ENCODE results near the gene ATOH8. TPM values are rescaled to one million over a fixed set of nuclear protein-coding genes. Genes with fewer than 3 reads are reported as not detected.

The ATOH8 gene
- polyA plus RNA-seq (not detected in 3 replicates), polyA minus RNA-seq (not detected in 3 replicates)
- not detected for polyA plus RNA-seq (2011; ENCODE audit: low read depth)
- polyA plus RNA-seq (2011; cell fraction: cytosol; rRNA removed), result not detected in 2 replicates
- polyA plus RNA-seq (2011; cell fraction: nucleus; rRNA removed), result not detected in 2 replicates
- not detected in 2 replicates for polyA plus RNA-seq (2012; ENCODE audit: low replicate concordance)
- not detected for polyA minus RNA-seq (2011; cell fraction: cytosol; rRNA and poly(A)+ RNA removed)
- not detected in 2 replicates for polyA minus RNA-seq (2011; cell fraction: nucleus; rRNA and poly(A)+ RNA removed)

- Histone ChIP-seq H3K9me3 (ENCODE audit: control insufficient read depth, low read depth, low read length) (no peaks in the 10 kb centered on the region), H3K9me1 (ENCODE audit: control insufficient read depth, extremely low read depth, insufficient read depth, low read length) (no peaks in the 10 kb centered on the region), H3K9ac (ENCODE audit: control insufficient read depth, extremely low read depth, insufficient read depth, low read length) (no peak within 1 kb of the TSS), H3K79me2 (ENCODE audit: control insufficient read depth, insufficient read depth, low read length) (no peaks in the 10 kb centered on the region), H3K27ac (ENCODE audit: control insufficient read depth, insufficient read depth, low read length) (no peak within 1 kb of the TSS), H2AFZ (ENCODE audit: control insufficient read depth, low read length) (peak within 1 kb of the TSS; percentile 20), H3K36me3 (ENCODE audit: control insufficient read depth in 2 of 2, extremely low read depth in 1 of 2, insufficient read depth in 2 of 2, low read length in 2 of 2) (no peaks in the 10 kb centered on the region), H3K4me2 (ENCODE audit: control insufficient read depth, extremely low read depth, insufficient read depth, low read depth, low read length) (peak within 1 kb of the TSS; percentile 64), H3K4me3 (ENCODE audit: control insufficient read depth in 2 of 3, extremely low read depth in 1 of 3, insufficient read depth in 2 of 3, low read depth in 1 of 3, low read length in 3 of 3) (peak within 1 kb of the TSS; percentile 26 to 55 (median 42)), H4K20me1 (ENCODE audit: control insufficient read depth, extremely low read depth, insufficient read depth, low read length) (peaks cover 13% of the 10 kb centered on the region), H3K27me3 (ENCODE audit: control insufficient read depth, extremely low read depth, insufficient read depth, low read length) (peaks cover 80% of the 10 kb centered on the region), H3K4me1 (ENCODE audit: control insufficient read depth, extremely low read depth, insufficient read depth, low read length) (peaks cover 8% of the 10 kb centered on the region)
- TF ChIP-seq CTCF (optimal IDR thresholded peaks at IDR 0.05 in 1 of 3, IDR thresholded peaks at IDR 0.05 in 1 of 3, conservative IDR thresholded peaks at IDR 0.05 in 1 of 3; ENCODE audit: extremely low read depth in 1 of 3, insufficient read depth in 2 of 3, low read length in 3 of 3), result no peak
- TF ChIP-seq EZH2 (IDR thresholded peaks at IDR 0.05; ENCODE audit: low read length), result peak; percentile 72
- dilution Hi-C loops (cut with MboI; ENCODE audit: extremely low pct_ligation_motif_present, low sequenced_read_pairs), result no loop called here
- no peak for FAIRE-seq
- no peak for DNase-seq (ENCODE audit: low read depth, low spot score)
Observed at GRCh38 chr2:85753525-85754312, at the start of gene ATOH8. Gene ATOH8, plus strand, starts transcription at chr2:85753991. Its CDS starts 199 bp downstream, at chr2:85754190.

GRCh38 chr2:85704038-85704437 is 49.8 kb upstream of the ATOH8 start:
- Histone ChIP-seq H3K4me2 (ENCODE audit: control insufficient read depth, extremely low read depth, insufficient read depth, low read depth, low read length) (no peak overlapping the region), H3K36me3 (ENCODE audit: control insufficient read depth in 2 of 2, extremely low read depth in 1 of 2, insufficient read depth in 2 of 2, low read length in 2 of 2) (no peaks in the 10 kb centered on the region), H3K27me3 (ENCODE audit: control insufficient read depth, extremely low read depth, insufficient read depth, low read length) (no peaks in the 10 kb centered on the region), H3K4me3 (ENCODE audit: control insufficient read depth in 2 of 3, extremely low read depth in 1 of 3, insufficient read depth in 2 of 3, low read depth in 1 of 3, low read length in 3 of 3) (no peak overlapping the region), H2AFZ (ENCODE audit: control insufficient read depth, low read length) (no peak overlapping the region), H3K27ac (ENCODE audit: control insufficient read depth, insufficient read depth, low read length) (no peak overlapping the region), H4K20me1 (ENCODE audit: control insufficient read depth, extremely low read depth, insufficient read depth, low read length) (no peaks in the 10 kb centered on the region), H3K9ac (ENCODE audit: control insufficient read depth, extremely low read depth, insufficient read depth, low read length) (no peak overlapping the region), H3K9me3 (ENCODE audit: control insufficient read depth, low read depth, low read length) (no peaks in the 10 kb centered on the region), H3K9me1 (ENCODE audit: control insufficient read depth, extremely low read depth, insufficient read depth, low read length) (no peaks in the 10 kb centered on the region), H3K4me1 (ENCODE audit: control insufficient read depth, extremely low read depth, insufficient read depth, low read length) (peaks cover 28% of the 10 kb centered on the region), H3K79me2 (ENCODE audit: control insufficient read depth, insufficient read depth, low read length) (no peaks in the 10 kb centered on the region)
- no peak for DNase-seq (ENCODE audit: low read depth, low spot score)
- dilution Hi-C loops (cut with MboI; ENCODE audit: extremely low pct_ligation_motif_present, low sequenced_read_pairs), result loop anchor here (25.0 kb wide), 1 partner anchor 108 kb away; no protein-coding TSS in a partner anchor
- no peak for TF ChIP-seq CTCF (optimal IDR thresholded peaks at IDR 0.05 in 1 of 3, IDR thresholded peaks at IDR 0.05 in 1 of 3, conservative IDR thresholded peaks at IDR 0.05 in 1 of 3; ENCODE audit: extremely low read depth in 1 of 3, insufficient read depth in 2 of 3, low read length in 3 of 3)
- TF ChIP-seq EZH2 (IDR thresholded peaks at IDR 0.05; ENCODE audit: low read length), result no peak
- FAIRE-seq, result no peak
